Stimulated activated CD8-positive, alpha-beta memory T cell treated with anti-CD3 and anti-CD28 coated beads, Interleukin-12 subunit alpha, Interleukin-12 subunit beta, amount 100 ng/mL, for 24 hours (primary cell): Measurements from ENCODE around the gene OSBPL7.
"Not testable (repeated sequence)": the region's sequence is repeated elsewhere in the genome, so short reads cannot be mapped to it uniquely, and the experiment has no call there.

Experiments used
- DNase-seq: peaks from one replicate; pipeline ENCODE4 v3.0.0-alpha.2; 2020; ENCODE audit errors: extremely low read depth

Gene OSBPL7

DNA sequence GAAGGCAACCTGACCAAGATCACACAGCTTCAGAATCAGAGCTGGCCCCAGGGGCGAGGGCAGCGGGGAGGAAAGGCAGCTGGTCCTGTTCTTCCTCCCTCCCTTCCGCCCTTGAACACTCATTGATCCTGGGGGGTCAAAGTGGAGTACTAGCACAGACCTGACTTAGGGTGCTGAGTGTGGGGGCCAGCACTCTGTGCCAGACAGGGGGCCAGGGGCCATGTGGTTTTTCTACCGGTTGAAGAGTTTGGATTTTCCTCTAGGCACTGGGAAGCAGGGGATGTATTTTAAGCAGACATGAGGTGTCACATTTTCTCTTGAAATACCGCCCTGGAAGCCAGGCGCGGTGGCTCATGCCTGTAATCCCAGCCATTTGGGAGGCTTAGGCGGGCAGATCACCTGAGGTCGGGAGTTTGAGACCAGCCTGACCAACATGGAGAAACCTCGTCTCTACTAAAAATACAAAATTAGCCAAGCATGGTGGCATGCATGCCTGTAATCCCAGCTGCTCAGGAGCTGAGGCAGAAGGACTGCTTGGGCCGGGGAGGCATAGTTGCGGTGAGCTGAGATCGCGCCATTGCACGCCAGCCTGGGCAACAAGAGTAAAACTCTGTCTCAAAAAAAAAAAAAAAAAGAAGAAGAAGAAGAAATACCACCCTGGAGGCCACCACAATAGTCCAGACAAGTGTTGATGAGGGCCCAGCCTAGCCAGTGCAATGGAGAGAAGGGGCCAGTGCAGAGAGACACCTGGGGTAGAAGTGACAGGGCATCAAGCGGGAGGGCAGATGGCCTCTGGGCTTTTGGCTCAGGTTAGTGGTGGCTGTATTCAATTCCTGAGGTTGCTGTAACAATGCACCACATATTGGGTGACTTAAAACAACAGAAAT, 15.3 kb downstream of the OSBPL7 start:
- no peak for DNase-seq

DNA sequence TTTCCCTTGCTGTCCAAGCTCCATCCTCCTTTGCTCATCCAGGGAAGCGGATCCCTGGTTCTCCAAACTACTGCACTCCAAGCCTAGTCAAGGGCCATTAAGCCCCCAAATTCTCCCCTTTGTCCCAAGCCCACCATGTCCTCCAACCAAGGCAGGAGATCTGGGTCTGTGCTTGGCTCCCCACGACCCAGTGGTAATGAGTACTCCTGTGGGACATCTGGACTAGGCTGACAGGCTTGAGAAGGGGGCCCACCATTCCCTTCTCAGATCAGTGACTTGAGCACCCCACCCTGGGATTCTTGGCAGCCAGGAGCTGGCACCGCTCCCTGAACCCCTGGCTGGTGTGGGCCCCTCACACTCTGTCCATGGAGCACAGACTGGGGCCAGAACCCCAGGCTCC, 17.1 kb downstream of the OSBPL7 start:
- DNase-seq: no peak

DNA sequence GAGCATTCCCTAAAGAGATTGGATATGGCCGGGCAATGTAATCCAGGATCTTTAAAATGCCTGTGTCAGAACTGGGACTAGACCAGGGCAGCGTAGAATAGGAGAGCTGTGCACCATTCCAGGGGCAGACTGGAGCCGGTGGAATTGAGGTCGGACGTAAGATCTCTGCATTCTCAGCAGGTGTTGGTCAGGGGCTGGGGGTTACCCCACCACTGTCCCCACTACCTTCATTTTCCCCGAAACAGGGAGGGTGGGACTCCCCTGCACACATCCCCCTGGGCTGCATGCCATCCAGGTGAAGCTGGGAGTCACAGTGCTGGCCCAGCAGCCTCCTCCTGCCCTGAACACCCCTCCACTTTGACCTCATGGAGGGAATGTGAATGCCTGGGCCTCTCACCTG, 17.8 kb downstream of the OSBPL7 start:
- DNase-seq: no peak

DNA sequence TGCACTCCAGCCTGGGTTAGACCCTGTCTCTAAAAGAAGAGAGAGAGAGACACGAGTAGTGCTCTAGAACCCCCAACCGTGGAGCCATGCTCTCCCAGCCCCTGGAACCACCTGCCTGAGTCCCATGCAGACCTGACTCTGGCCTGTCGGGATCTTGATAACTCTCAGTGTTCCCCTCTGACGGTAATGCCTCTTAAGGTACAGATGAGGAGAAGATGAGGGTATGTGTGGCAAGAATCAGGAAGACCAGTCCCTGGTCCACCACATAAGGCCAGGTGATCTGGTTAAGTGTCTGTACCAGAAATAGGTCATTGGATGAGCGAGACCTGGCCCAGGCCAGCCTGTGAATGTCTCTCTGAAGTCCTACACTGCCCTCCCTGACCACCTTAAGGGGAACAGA, 18.4 kb downstream of the OSBPL7 start:
- no peak for DNase-seq

DNA sequence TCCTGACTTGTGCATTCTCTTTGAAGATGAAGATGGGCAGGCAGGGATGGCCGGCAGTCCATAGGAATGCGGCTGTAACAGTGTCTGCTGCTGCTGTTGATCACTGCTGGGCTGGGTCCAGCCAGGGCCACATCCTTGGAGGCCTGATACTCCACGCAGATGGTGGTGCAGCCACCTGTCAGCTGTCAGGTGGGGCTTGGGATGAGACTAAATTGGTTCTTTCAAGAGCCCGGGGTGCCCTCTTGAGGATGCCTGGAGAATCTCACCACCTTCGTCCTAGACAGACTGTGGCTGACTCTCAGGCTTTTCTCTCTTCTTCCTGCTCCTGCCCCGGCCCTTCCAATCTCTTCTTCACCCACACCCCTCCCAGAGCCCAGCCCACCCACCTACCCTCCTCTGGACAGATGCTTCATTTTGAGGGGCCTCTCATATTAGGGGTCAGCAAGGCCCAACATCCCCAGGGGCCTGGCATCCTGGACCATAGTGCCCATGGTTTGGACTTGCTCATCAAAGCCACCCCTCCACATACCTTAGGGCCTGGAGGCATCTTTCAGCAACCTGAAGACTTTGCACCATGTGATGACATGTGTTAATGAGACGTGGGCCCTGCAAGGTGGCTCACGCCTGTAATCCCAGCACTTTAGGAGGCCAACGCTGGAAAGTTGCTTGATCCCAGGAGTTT, 19.1 kb downstream of the OSBPL7 start:
- DNase-seq: peak; percentile 14

DNA sequence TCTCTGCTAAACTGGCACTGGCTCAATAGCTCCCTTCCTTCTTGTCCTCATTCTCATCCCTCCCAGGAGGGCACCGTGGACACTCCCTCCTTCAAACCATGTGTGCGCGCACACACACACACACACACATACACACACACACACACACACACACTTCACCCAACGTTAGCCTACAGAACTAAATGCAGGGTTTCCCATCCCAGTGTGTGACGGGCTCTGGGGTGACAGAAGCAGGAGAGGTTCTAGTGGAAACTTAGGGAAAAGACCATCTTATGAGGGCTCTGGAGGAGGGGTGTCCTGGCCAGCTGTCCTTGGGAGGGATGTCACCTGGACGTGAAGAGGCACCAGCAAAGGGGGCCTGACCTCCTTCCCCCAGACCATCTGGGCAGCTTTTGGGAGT, 19.7 kb downstream of the OSBPL7 start:
- DNase-seq: no peak

DNA sequence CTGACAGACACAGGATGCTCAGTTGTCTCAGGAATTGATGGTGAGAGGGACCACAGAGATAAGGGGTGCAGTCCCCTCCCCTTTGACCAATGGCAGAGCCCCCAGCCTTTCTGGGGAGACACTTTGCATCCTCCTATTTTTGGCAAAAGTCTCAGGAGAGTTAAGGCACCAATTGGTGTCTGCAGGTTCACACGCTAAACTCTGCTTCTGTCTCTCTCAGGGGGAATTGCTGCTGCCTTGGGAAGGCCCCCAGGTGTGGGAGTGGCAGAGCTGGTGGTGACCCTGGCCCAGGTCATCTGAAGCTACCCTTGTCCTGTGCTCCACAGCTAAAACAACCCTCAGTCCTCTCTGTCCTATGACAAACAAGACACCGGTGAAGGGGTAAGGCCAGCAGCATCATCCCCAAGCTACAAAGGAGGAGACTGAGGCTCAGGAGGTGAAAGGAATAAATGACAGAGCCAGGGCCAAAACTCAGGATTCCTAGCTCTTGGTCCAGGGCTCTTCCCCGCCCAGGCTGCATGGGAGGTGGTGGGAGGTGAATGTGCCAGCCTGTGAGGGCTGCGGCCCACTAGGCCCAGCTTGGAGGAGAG, 20.3 kb downstream of the OSBPL7 start:
- DNase-seq: no peak

DNA sequence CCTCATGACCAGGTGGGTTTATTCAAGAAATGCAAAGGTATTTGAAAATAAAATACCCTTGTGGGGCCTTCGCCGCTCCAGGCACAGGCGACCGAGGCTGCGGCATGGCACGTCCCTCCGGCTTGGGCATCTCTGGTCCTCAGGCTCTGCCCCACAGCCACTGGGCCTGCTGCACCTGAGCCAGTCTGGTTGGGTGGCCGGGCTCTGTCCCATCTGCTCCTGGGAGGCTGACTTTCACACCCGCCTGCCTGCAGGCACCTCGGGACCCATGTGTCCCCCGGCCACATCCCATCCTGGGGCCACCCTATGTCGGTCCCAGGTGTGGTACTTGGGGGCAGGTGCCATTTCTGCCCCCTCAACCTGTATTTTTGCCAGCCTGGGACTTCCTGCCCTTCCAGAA, 20.9 kb downstream of the OSBPL7 start:
- no peak for DNase-seq

DNA sequence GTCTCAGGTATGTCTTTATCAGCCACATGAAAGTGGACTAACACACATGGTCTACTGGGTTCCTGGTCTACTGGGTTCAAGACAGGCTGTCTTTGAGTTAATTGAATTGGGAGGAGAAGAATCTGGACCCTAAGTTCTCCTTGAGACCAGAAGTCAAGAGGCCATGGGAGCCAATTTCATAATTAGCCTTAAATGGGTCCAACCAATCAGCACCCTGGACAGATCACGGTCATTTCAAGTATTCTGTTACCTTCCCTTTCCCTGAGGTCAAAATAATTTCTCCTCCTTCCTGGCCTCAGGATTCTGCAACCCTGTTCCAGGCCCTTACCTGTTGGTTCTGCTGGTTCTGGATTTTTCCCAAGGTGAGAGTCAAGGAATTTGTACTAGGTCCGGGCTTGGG, 23.8 kb downstream of the OSBPL7 start:
- DNase-seq: no peak

DNA sequence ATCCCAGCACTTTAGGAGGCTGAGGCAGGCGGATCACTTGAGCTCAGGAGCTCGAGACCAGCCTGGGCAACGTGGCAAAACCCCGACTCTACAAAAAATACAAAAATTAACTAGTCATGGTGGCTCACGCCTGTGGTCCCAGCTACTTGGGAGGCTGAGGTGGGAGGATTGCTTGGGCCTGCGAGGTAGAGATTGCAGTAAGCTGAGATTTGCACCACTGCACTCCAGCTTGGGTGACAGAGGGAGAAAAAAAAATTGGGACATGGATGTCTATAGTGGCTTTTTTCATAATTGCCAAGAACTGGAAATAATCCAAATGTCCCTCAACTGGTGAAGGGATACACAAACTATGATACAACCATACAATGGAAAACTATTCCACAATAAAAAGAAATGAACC, 28.6 kb downstream of the OSBPL7 start:
- DNase-seq: no peak

DNA sequence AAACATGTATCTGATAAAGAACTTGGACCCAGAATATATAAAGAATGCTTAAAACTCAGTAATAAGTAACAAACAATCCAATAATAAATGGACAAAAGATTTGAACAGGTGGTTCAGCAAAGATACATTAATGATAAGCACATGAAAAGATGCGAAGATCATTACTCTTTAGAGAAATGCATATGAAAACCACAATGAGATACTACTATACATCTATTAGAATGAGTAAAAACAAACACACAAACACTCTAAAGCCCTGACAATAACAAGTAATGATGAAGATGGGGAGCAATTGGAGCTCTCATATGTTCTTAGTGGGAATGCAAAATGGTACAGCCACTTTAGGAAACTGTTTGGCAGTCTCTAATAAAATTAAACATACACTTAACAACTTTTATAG, 29.1 kb downstream of the OSBPL7 start:
- DNase-seq: no peak

DNA sequence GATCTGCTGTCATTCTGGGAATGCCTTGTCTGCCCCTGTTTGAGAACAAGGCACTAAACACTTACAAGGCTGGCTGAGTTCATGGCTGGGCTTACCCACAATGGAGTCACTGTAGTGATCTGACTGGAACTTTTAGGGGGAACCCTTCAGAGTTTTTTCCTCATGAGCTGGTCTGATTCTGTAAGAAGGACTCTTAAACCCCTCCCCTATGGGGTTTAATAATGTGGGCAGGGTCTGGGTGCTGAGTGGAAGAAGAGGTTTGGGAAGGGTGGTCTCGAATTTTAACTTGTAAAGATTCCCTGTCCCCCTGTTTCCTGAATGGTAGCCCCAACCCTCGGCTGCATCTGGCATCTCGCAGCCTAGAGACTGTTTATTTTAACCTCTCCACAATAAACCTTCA, 30.6 kb downstream of the OSBPL7 start:
- DNase-seq: no peak

DNA sequence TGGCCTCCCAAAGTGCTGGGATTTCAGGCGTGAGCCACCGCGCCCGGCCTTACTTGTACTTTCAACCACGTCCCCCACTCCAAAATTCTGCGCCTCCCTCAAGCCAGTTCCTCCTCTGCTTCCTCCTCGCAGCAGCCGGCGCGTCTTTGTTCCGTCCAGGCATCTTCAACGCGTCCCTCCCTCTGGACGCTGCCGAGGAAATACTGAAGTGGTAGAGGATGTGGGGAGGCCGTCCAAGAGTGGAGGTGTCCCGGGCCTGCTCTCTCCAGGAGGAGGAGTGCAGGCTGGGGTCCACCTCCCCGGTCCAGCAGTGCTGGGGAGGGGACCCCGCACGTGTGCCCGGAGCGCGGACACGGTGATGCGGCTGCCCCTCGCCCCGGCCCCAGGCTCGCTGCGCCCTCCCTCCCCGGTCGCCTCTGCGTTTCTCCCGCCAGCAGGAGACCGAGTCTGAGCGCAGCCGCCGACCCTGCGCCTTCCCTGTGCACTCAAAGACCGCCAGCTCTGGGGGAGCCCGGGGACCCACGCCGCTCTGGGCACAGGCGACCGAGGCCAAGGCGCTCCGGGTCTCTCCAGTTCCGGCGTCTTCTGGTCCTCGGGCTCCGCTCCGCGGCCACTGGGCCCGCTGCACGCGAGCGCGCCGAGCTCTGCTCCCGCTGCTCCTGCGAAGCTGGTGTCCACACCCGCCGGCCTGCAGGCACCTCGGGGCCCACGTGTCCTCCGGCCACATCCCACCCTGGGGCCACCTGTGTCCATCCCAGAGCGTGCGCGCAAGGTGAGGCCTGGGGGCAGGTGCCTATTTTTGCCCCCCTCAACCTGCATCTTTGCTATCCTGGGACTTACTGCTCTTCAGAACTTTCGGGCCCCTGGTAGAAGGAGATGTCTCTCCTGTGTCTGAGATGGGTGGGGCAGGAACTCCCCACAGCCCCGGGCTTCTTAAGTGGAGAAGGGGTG, 31.7 kb downstream of the OSBPL7 start:
- no peak for DNase-seq

DNA sequence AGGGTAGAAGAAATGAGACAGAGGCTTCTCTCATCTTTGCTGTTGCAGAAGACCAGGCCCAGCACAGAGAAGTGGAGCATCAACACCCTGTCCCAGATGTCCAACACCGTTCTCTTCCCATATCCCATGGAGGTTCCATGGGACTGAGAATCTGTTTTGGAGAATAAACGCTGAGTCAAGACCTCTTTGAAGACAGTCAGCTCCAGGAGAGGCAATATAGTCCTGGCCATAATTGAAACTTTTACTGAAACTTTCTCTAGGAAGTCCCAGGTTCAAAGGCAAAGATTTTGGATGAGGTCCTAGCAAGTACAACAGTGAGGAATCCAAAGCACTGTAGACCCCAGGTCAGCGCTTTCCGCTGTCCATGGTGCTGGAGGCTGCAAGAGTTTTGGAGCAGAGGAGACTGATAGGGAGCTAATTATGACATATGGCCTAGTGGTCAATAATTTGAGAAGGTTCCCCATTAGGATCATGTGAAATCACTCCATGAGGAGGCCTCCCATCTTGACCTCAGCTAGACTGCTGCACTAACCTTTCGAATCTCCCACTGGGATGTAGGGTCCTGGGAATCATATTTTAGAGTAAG, 36.0 kb downstream of the OSBPL7 start:
- DNase-seq: no peak

DNA sequence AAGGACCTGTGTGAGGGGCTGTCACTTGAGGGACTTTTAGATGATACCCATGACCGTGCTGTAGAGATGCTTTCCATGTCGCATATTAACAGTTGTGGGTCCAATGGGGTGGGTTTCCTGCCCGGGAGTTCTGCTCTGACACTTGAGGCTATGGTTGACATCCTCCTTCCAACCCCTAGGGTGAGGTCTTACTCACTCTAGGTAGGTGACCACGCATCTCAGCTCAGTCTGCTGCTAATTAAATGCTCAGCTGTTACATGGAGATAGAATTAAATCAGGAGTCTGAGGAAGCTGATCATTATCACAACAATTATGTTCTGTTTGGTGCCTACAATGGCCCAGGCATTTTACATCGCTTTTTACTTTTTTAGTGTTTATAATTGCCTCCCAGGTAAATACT, 40.2 kb downstream of the OSBPL7 start:
- DNase-seq: no peak

DNA sequence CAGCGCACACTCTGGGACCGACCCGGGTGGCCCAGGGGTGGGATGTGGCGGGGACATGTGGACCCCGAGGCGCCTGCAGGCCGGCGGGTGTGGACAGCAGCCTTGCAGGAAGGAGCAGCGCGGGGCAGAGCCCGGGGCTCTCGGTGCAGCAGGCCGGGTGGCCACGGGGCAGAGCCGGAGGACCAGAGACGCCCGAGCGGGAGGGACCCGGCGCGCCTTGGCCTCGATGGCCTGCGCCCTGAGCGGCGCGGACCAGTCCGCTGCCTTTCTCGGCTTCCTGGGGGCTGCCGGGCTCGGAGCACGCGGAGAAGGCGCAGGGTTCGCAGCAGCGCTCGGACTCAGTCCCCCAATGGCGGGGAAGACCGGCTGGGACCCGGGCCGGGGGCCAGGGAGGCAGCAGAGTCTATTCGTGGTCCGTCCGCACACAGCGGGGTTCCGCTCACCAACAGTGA, 43.4 kb downstream of the OSBPL7 start:
- DNase-seq: no peak

DNA sequence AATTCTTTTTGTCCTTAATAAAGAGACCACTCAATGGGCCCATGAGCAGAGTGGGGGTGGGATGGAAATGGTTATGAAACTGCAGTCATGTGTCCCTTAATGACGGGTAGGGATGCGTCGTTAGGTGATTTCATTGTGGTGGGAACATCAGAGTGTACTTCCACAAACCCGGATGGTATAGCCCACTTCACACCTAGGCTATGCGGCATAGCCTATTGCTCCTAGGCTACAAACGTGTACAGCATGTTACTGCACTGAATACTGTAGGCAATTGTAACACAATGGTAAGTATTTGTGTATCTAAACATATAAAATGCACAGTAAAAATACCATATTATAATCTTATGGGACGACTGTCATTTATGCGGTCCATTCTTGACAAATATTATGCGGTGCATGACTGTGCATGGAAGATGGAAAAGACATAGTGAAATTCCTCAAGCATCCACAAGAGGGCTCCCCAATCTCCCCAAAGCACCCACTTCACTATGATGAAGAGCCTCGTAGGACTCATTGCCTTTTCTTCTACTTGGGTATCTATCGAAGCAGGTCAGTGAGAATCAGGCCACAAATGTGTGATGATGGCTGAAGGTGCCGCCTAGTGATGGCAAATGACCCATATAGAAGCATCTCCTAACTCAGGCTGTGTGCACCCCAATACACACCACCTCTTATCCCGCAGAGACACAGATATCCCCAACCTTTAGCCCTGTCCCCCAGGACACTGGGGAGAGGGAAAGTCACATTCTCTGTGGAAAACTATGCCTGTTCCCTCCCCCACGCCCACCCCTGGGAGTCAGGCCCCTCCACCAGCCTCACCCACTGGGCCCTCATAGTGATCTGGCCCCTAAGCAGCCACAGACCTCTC, 45.0 kb downstream of the OSBPL7 start:
- DNase-seq: no peak

DNA sequence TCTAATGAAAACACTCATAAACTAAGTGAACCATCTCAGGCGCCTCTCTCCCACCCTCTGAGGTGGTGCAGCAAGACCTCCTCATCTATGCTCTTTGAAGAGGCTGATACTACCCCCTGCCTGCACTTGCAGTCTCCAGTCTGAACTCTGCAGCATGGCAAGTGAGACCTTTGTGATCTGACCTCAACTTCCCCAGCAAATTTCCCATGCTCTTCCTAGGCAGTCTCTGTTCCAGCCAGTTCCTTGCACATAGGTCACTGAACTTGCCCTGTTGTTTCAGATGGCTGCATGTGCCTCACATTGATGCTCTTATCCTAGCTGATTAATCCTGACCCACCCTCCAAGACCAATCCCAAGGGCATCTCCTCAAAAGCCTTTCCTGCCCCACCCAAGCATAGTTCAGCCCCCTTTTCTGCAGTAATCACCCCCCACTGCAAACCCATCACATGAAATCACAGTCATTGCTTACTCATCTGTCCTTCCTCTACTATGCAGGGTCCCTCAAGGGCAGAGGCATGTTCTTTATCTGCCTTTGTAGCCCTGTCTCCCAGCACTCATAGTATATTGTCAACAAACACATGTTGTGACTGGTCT, 46.5 kb downstream of the OSBPL7 start:
- no peak for DNase-seq

DNA sequence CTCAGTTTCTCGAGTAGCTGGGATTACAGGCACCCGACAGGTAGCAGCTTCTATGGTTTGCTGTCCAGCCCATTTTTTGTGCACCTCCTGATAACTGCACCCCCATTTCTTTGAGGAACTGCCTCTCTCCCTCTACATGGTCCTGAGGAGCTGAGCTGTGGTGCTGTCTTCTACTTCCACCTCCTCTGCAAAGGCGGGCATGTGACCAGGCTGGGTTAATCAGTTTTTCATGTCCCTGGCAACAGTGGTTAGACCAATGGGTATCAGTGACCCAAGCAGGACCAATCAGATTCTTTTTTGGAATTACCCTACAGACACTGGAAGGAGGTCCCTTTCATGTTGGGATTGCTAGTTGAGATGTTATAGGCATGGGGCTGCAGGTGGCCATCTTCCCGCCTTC, 47.3 kb downstream of the OSBPL7 start:
- no peak for DNase-seq

DNA sequence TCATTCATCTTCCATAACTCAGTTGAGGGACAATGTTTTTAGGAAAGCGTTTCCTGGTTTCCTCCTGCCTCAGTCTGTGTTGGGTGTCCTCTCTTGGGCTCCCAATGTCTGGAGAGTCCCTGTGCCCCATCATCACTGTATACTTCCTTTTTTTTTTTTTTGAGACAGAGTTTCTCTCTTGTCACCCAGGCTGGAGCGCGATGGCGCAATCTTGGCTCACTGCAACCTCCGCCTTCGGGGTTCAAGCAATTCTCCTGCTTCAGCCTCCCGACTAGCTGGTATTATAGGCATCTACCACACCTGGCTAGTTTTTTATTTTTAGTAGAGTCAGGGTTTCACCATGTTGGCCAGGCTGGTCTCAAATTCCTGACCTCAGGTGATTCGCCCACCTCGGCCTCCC, 47.9 kb downstream of the OSBPL7 start:
- DNase-seq: not testable (repeated sequence)
